GM21528 (cell line): Measurements from ENCODE around the gene AGBL1.
"Not testable (repeated sequence)": the region's sequence is repeated elsewhere in the genome, so short reads cannot be mapped to it uniquely, and the experiment has no call there.

Experiments
- ATAC-seq: cut with Tn5 transposase; IDR thresholded peaks from one replicate; pipeline ENCODE4 v1.9.1; 2021; ENCODE audit warnings: mild to moderate bottlenecking, moderate library complexity; ENCODE audit not compliant: unreplicated experiment, low FRiP score

Gene AGBL1

GRCh38 chr15:86383611-86384010 is 303.9 kb downstream of the AGBL1 start:
- ATAC-seq: no peak

- no peak for ATAC-seq
These were observed 304.5 kb downstream of the AGBL1 start for GRCh38 chr15:86384186-86384585.

- ATAC-seq: no peak
These were observed 312.6 kb downstream of the AGBL1 start for GRCh38 chr15:86392296-86392695.

GRCh38 chr15:86392874-86393273 is 313.2 kb downstream of the AGBL1 start:
- no peak for ATAC-seq

- no peak for ATAC-seq
These were observed 315.2 kb downstream of the AGBL1 start for GRCh38 chr15:86394866-86395265.

GRCh38 chr15:86399041-86399954 is 319.6 kb downstream of the AGBL1 start:
- no peak for ATAC-seq

- ATAC-seq: no peak
These were observed 323.6 kb downstream of the AGBL1 start for GRCh38 chr15:86403221-86403620.

GRCh38 chr15:86403914-86404583 is 324.4 kb downstream of the AGBL1 start:
- no peak for ATAC-seq

GRCh38 chr15:86408261-86408660 is 328.6 kb downstream of the AGBL1 start:
- no peak for ATAC-seq

GRCh38 chr15:86411916-86412315 is 332.2 kb downstream of the AGBL1 start:
- no peak for ATAC-seq

- ATAC-seq: no peak
These were observed 333.5 kb downstream of the AGBL1 start for GRCh38 chr15:86413191-86413590.

GRCh38 chr15:86425746-86426145 is 346.1 kb downstream of the AGBL1 start:
- no peak for ATAC-seq

GRCh38 chr15:86432861-86433260 is 353.2 kb downstream of the AGBL1 start:
- ATAC-seq: no peak

- ATAC-seq: no peak
These were observed 354.3 kb downstream of the AGBL1 start for GRCh38 chr15:86433983-86434382.

- ATAC-seq: no peak
These were observed 359.9 kb downstream of the AGBL1 start for GRCh38 chr15:86439614-86440013.

- no peak for ATAC-seq
These were observed 364.9 kb downstream of the AGBL1 start for GRCh38 chr15:86444527-86444926.

- ATAC-seq: no peak
These were observed 366.0 kb downstream of the AGBL1 start for GRCh38 chr15:86445579-86446252.

- ATAC-seq: no peak
These were observed 366.6 kb downstream of the AGBL1 start for GRCh38 chr15:86446253-86446640.

- not testable (repeated sequence) for ATAC-seq
These were observed 385.9 kb downstream of the AGBL1 start for GRCh38 chr15:86465470-86466039.

GRCh38 chr15:86481720-86482119 is 402.0 kb downstream of the AGBL1 start:
- ATAC-seq: no peak

GRCh38 chr15:86483936-86484335 is 404.3 kb downstream of the AGBL1 start:
- ATAC-seq: no peak
